Psoas muscle (tissue), 8 donors: ENCODE data around the gene GLP1R. TPM values are rescaled to one million over a fixed set of nuclear protein-coding genes. Genes with fewer than 3 reads are reported as not detected.

Experiments
- ATAC-seq, 4 donors: fragments of 200-7000 bp; cut with Tn5 transposase; one replicate each; pipeline ENCODE4 v1.9.1; 2020; ENCODE audit warnings: moderate library complexity in 3 of 4, mild to moderate bottlenecking in 2 of 4
- DNase-seq, 2 donors: peaks; one replicate each; pipeline ENCODE4 v3.0.0-alpha.2; 2020
- H3K27ac ChIP-seq: fragments of 200-600 bp; one replicate; pipeline ENCODE4 v1.8.0; 2022
- H3K27me3 ChIP-seq, 3 donors: fragments of 200-600 bp in 1 of 3; one replicate each; pipeline versions ENCODE4 v1.6.1 to v1.8.0; 2013 to 2022; ENCODE audit warnings: low read length in 2 of 3, mild to moderate bottlenecking in 2 of 3, moderate library complexity in 1 of 3; ENCODE audit not compliant: insufficient read depth in 3 of 3
- H3K36me3 ChIP-seq, 2 donors: fragments of 200-600 bp in 1 of 2; one replicate each; pipeline versions ENCODE4 v1.6.1 to v1.8.0; 2013 to 2022; ENCODE audit warnings: low read depth in 1 of 2, mild to moderate bottlenecking in 1 of 2, moderate library complexity in 1 of 2; ENCODE audit not compliant: insufficient read depth in 1 of 2
- H3K4me1 ChIP-seq: fragments of 200-600 bp; one replicate; pipeline ENCODE4 v1.8.0; 2022
- H3K4me3 ChIP-seq: fragments of 200-600 bp; one replicate; pipeline ENCODE4 v1.8.0; 2022; ENCODE audit warnings: mild to moderate bottlenecking
- H3K9me3 ChIP-seq: fragments of 200-600 bp; one replicate; pipeline ENCODE4 v1.8.0; 2022
- WGBS, 3 donors: extraction: QIAGEN DNeasy Blood & Tissue Kit; methylation state at CpG; one replicate each; pipeline versions ENCODE4 v1.1.6 to v1.1.7; 2013; 5-methylcytosine and 5-hydroxymethylcytosine counted together
- intact Hi-C, 2 donors: fragments of 100-400 bp; cut with DNase I; formaldehyde crosslinking; loops; one replicate each; pipeline versions ENCODE4 v1.11.0 to v1.14.2; 2022
- polyA plus RNA-seq, 3 donors: library from polyadenylated mRNA; stranded (reverse); fragments of 200-250 nt; gene quantifications; one replicate each; pipeline ENCODE4 v1.2.3, GENCODE V29; 2013
- total RNA-seq, 4 donors: library from RNA; stranded (reverse); fragmentation: NEBNext Ultra II Directional in 2 of 4; extraction: Animal tissue kit (Norgen Biotek cat#: 25700) in 2 of 4; gene quantifications; one replicate each; pipeline versions ENCODE4 v1.2.1 to v1.2.4, GENCODE V29; 2021 to 2023
- TF ChIP-seq, protein P1 (sequence below): fragments of 200-600 bp; IDR thresholded peaks from one replicate; pipeline ENCODE4 v1.8.0; 2022; ENCODE audit warnings: antibody characterized with exemption
- donor health status: healthy with polysubstance abuse.
- donor health status: DM: no; HTN: no; CAD: no; lungs with moderate emphysema.
- donor health status: Bipolar disorder and iron deficiency.
- donor health status: healthy.
- donor health status: DM: yes; HTN: yes; CAD: no.
- donor health status: DM: no; HTN: no; CAD: no.
- donor health status: DM: no; HTN: no; CAD: no.
- donor health status: DM: yes; HTN: yes; CAD: no.

GLP1R gene
- total and polyA plus RNA-seq, 7 donors = not detected

DNA sequence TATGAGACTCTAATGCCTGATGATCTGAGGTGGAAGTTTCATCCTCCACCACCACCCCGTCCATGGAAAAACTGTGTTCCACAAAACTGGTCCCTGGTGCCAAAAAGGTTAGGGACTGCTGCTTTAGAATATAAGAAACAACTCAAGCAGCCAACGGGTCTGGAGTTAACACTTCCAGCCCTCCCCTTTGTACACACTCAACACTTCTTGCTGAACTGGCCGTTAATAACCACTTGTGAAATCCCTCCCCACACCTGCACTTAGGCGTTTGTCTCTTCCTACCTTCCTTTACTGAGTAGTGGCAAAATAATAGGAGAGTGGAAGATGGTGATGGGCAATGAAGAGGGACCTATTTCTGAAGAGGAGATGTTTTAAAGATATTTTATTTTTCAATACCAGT, 55.9 kb downstream of the GLP1R start:
- DNase-seq (no peak), ATAC-seq (no peak)
- Histone ChIP-seq H3K4me1 (no peaks in the 10 kb centered on the region), H3K27ac (no peak overlapping the region), H3K36me3 (peaks cover 4 to 29% of the 10 kb centered on the region in 2 donors), H3K4me3 (no peak overlapping the region), H3K27me3 (no peaks in the 10 kb centered on the region), H3K9me3 (no peaks in the 10 kb centered on the region)
- intact Hi-C loops = no loop called here
- TF ChIP-seq, protein P1, sequence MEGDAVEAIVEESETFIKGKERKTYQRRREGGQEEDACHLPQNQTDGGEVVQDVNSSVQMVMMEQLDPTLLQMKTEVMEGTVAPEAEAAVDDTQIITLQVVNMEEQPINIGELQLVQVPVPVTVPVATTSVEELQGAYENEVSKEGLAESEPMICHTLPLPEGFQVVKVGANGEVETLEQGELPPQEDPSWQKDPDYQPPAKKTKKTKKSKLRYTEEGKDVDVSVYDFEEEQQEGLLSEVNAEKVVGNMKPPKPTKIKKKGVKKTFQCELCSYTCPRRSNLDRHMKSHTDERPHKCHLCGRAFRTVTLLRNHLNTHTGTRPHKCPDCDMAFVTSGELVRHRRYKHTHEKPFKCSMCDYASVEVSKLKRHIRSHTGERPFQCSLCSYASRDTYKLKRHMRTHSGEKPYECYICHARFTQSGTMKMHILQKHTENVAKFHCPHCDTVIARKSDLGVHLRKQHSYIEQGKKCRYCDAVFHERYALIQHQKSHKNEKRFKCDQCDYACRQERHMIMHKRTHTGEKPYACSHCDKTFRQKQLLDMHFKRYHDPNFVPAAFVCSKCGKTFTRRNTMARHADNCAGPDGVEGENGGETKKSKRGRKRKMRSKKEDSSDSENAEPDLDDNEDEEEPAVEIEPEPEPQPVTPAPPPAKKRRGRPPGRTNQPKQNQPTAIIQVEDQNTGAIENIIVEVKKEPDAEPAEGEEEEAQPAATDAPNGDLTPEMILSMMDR = no peak
- 54 to 74% (median 59%) methylated on average over 4 of the region's 4 CpGs for WGBS, 3 donors

DNA sequence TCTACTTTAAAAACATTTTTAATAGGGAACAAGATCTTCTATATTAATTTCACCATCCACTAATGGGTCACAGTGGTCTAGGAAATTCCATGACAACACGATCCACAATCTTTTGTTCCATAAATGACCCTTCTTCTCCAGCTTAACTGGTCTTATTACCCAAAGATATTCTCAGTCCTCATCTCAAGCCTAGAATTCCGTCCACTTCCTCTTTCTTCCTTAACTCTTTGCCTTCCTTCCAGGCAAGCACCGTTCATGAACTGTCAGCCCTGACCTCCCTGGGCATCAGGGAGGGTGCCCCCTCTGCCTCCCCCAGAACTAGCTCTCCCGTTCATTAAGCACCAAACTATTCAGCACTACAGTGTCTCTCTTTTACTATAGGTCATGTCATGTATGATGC, 58.5 kb downstream of the GLP1R start:
- no peak overlapping the region for H3K27ac ChIP-seq
- TF ChIP-seq, protein P1 = no peak
- H3K9me3 ChIP-seq = no peaks in the 10 kb centered on the region
- no peak for ATAC-seq
- DNase-seq = no peak
- 78 to 86% (median 84%) methylated on average over 4 of the region's 4 CpGs for WGBS, 3 donors
- intact Hi-C loops = no loop called here
- H3K36me3 ChIP-seq = peaks cover 9 to 38% of the 10 kb centered on the region in 2 donors
- no peak overlapping the region for H3K4me3 ChIP-seq
- no peaks in the 10 kb centered on the region for H3K4me1 ChIP-seq
- H3K27me3 ChIP-seq = no peaks in the 10 kb centered on the region

DNA sequence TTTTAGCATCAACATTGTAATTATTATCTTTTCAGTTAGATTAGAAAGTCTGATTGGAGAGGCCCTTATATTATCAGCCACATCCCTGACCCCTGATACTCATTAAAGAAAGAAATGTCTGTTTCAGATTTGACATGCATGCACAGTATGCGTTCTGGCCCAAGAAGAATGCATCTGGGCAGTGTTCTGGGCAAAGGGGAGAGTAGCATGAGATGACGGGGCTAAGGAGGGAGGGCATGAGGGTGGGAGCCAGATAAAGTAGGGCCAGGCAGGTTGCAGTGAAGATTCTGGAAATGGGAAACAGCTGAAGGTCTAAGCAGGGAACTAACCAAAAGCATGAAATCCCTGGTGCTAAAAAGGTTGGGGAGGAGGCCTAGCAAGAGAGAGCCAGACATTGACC, 59.1 kb downstream of the GLP1R start:
- no peaks in the 10 kb centered on the region for H3K27me3 ChIP-seq
- 32 to 39% (median 33%) methylated on average over 2 of the region's 2 CpGs for WGBS, 3 donors
- no peaks in the 10 kb centered on the region for H3K9me3 ChIP-seq
- DNase-seq (no peak), ATAC-seq (no peak)
- intact Hi-C loops = no loop called here
- no peak overlapping the region for H3K4me3 ChIP-seq
- H3K27ac ChIP-seq = no peak overlapping the region
- H3K4me1 ChIP-seq = no peaks in the 10 kb centered on the region
- peaks cover 9 to 38% of the 10 kb centered on the region in 2 donors for H3K36me3 ChIP-seq
- TF ChIP-seq, protein P1 = no peak

DNA sequence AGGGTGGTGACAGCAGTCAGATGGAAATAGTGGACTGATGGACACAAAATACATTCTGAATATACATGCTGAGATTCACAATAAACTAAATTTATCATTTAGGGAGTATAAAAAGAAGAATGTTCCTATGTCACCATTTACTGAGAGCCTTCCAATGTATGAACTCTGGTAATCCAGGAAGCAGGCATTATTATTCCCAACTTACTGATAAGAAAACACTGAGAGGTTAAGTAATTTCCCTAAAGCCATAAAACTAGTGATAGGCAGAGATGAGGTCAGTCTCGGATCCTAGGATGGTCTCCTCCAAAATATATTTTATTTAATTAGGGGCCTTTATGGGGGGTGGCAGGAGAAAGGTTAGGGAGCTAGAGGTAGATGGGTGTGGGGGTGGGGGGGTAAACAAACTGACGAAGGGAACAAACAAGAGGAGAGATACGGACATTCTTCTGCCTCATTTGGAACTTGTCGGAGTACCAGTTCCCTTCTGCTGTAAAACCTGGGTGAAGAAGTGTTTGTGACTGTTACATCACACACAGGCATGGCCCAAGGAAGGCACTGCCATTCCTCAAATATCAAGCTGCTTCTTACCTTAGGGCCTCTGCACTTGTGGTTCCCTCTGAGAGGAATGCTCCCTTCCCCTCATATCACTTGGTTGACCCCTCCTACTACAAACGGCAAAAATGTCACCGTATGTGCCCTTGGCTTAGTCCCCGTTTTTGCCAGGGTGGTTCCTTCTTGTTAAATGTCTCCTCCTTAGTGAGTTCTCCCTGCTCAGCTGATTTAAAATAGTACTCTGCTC, 59.7 kb downstream of the GLP1R start:
- peaks cover 9 to 38% of the 10 kb centered on the region in 2 donors for H3K36me3 ChIP-seq
- intact Hi-C loops = no loop called here
- 82 to 89% (median 88%) methylated on average over 7 of the region's 7 CpGs for WGBS, 3 donors

More for the DNA sequence above, 59.7 kb downstream of the GLP1R start:
- TF ChIP-seq, protein P1 = no peak
- Histone ChIP-seq H3K4me3 (no peak overlapping the region), H3K27me3 (no peaks in the 10 kb centered on the region), H3K27ac (no peak overlapping the region), H3K9me3 (no peaks in the 10 kb centered on the region), H3K4me1 (peaks cover under 1% of the 10 kb centered on the region)
- DNase-seq (no peak), ATAC-seq (no peak)
